Testis (tissue), 3 donors: ENCODE data around the gene TCEANC. TPM values are rescaled to one million over a fixed set of nuclear protein-coding genes. Genes with fewer than 3 reads are reported as not detected.
"Not testable (repeated sequence)": the region's sequence is repeated elsewhere in the genome, so short reads cannot be mapped to it uniquely, and the experiment has no call there.

Experiments
- DNase-seq: peaks from one replicate; pipeline ENCODE4 v3.0.0-alpha.2; 2019
- H3K27ac ChIP-seq, 2 donors: fragments of 200-600 bp; sonication (generic); one replicate each; pipeline ENCODE4 v1.5.1; 2019
- H3K27me3 ChIP-seq: fragments of 200-600 bp; sonication (generic); one replicate; pipeline ENCODE4 v1.5.1; 2019
- H3K36me3 ChIP-seq: fragments of 200-600 bp; sonication (generic); one replicate; pipeline ENCODE4 v1.5.1; 2017; ENCODE audit warnings: low read depth; ENCODE audit errors: missing control alignments
- H3K4me1 ChIP-seq: fragments of 200-600 bp; sonication (generic); one replicate; pipeline ENCODE4 v1.5.1; 2019
- H3K4me3 ChIP-seq, 2 donors: fragments of 200-600 bp; sonication (generic); one replicate each; pipeline ENCODE4 v1.5.1; 2017 to 2019
- H3K9me3 ChIP-seq: fragments of 200-600 bp; sonication (generic); one replicate; pipeline ENCODE4 v1.5.1; 2017
- POLR2A ChIP-seq: fragments of 450-650 bp; IDR thresholded peaks from one replicate; pipeline ENCODE4 v1.6.1; 2017; ENCODE audit warnings: antibody characterized with exemption, mild to moderate bottlenecking, moderate library complexity
- WGBS, 2 donors: methylation state at CpG; one replicate each; pipeline ENCODE4 v1.1.5; 2018; 5-methylcytosine and 5-hydroxymethylcytosine counted together
- intact Hi-C: fragments of 100-400 bp; cut with DNase I; formaldehyde crosslinking; loops from one replicate; pipeline ENCODE4 v1.15.1; 2023; ENCODE audit warnings: low total_unique reads
- polyA plus RNA-seq: library from polyadenylated mRNA; stranded (reverse); fragments of 350-450 nt; fragmentation: Illumina TruSeq; extraction: RNeasy Lipid Tissue Mini Kit (QIAGEN cat#74804); gene quantifications from one replicate; pipeline ENCODE4 v1.2.3, GENCODE V29; 2014; ENCODE audit warnings: low read depth, low replicate concordance; ENCODE audit not compliant: insufficient read depth
- total RNA-seq, 2 donors: library from RNA; depleted of rRNA; stranded (reverse); fragments of >200 nt; gene quantifications; one replicate each; pipeline ENCODE4 v1.2.3, GENCODE V29; 2016
- TF ChIP-seq, protein P1 (sequence below), 3 experiments: fragments of 450-650 bp in 2 of 3; fragments of 200-600 bp in 1 of 3; sonication (generic) in 1 of 3; IDR thresholded peaks; one replicate each; pipeline ENCODE4 v1.5.1; 2016 to 2019; ENCODE audit warnings: antibody characterized with exemption in 3 of 3, mild to moderate bottlenecking in 2 of 3, moderate library complexity in 1 of 3

Gene TCEANC
- total and polyA plus RNA-seq, 3 donors from 2014 or later, result 2.1 to 5.6 (median 4.8) TPM

DNA sequence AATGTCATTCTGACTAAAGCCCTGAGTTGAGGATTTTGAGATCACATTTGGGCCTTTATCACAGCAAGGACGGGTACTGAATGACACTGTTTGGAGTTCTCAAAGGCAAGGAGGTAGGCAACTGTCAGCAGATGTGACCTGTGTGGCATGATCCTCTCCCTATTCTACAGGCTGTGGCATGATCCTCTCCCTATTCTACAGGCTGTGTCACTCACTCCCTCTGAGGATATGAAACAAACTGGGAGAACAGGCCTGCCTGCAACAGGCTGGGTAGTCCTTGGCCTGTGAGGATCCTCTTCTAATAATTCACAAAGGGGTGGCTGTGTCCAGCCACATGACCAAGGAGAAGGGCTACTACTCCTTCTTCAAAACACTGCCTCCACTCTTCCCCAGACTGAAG, 14.9 kb upstream of the TCEANC start:
- Histone ChIP-seq H3K4me1 (no peaks in the 10 kb centered on the region), H3K9me3 (no peaks in the 10 kb centered on the region), H3K36me3 (no peaks in the 10 kb centered on the region), H3K27me3 (no peaks in the 10 kb centered on the region), H3K27ac (no peak overlapping the region), H3K4me3 (no peak overlapping the region)
- no peak for DNase-seq
- intact Hi-C loops, result no loop called here
- no peak for TF ChIP-seq POLR2A
- 74 to 80% methylated on average over 1 of the region's 1 CpG for WGBS, 2 donors

DNA sequence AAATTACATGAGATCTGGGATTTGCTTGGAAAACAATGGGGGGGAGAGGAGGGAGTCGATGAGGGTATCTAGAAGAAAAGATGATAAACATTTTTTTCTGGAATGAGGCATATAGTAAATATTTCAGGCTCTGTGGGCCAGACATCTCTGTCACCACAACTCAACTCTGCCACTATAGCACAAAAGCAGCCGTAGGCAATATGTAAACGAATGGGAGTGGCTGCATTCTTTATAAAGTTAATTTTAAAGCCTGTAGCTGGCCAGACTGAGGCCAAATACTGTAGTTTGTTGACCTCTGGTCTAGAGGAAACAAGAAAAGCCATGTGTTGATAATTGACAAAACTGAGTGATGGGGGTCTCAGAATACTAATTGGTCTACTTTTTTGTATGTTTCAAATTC, 14.1 kb upstream of the TCEANC start:
- Histone ChIP-seq H3K27me3 (no peaks in the 10 kb centered on the region), H3K36me3 (no peaks in the 10 kb centered on the region), H3K27ac (no peak overlapping the region), H3K4me3 (no peak overlapping the region), H3K4me1 (no peaks in the 10 kb centered on the region), H3K9me3 (no peaks in the 10 kb centered on the region)
- 79 to 81% methylated on average over 3 of the region's 3 CpGs for WGBS, 2 donors
- TF ChIP-seq, protein P1, sequence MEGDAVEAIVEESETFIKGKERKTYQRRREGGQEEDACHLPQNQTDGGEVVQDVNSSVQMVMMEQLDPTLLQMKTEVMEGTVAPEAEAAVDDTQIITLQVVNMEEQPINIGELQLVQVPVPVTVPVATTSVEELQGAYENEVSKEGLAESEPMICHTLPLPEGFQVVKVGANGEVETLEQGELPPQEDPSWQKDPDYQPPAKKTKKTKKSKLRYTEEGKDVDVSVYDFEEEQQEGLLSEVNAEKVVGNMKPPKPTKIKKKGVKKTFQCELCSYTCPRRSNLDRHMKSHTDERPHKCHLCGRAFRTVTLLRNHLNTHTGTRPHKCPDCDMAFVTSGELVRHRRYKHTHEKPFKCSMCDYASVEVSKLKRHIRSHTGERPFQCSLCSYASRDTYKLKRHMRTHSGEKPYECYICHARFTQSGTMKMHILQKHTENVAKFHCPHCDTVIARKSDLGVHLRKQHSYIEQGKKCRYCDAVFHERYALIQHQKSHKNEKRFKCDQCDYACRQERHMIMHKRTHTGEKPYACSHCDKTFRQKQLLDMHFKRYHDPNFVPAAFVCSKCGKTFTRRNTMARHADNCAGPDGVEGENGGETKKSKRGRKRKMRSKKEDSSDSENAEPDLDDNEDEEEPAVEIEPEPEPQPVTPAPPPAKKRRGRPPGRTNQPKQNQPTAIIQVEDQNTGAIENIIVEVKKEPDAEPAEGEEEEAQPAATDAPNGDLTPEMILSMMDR (IDR thresholded peaks at IDR 0.05), result no peak
- no peak for DNase-seq
- intact Hi-C loops, result no loop called here

- not testable (repeated sequence) for H3K4me3 ChIP-seq, DNase-seq, H3K9me3 ChIP-seq, H3K27me3 ChIP-seq, H3K27ac ChIP-seq, H3K4me1 ChIP-seq, H3K36me3 ChIP-seq
- 94 to 100% methylated on average over 2 to 3 of the region's 4 CpGs for WGBS, 2 donors
- intact Hi-C loops, result loop anchor here (10.0 kb wide), 1 partner anchor 127 kb away; no protein-coding TSS in a partner anchor
Measured at GRCh38 chrX:13641684-13642083, 11.3 kb upstream of the TCEANC start.

DNA sequence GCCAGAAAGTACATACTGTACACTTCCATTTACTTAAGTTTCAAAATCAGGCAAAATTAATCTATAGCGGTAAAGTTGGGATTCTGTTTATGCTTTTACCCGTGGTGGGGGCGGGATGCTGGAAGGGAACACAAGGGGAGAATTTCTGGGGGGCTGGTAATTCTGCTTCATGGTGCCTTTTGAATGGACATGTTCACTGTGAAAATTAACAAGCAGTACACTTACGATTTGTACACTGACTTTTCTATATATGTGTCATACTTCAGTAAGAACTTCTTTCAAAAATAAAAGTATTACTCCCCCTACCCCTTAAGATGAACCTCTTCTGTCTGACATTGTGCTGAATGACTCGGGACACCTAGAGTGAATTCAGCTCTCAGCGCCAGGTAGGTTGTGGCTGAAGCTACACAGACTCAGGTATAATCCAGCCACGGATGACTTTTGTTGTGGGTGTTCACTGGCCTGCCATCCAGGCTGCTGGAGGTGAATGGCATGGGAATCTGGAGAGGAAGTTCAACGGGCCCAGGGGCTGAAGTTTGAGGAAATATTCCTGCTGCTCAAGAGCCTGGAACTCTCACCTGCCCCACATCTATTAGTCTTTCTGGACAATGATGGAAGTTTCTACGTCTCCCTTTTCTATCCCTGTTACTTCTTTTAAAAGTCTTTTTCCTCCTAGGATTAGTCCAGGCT, 7.3 kb upstream of the TCEANC start:
- Histone ChIP-seq H3K9me3 (no peaks in the 10 kb centered on the region), H3K36me3 (no peaks in the 10 kb centered on the region), H3K4me1 (no peaks in the 10 kb centered on the region), H3K4me3 (no peak overlapping the region), H3K27me3 (no peaks in the 10 kb centered on the region), H3K27ac (no peak overlapping the region)
- intact Hi-C loops, result loop anchor here (10.0 kb wide), 1 partner anchor 131 kb away; no protein-coding TSS in a partner anchor
- WGBS, 2 donors, result 63 to 65% methylated on average over 8 to 9 of the region's 9 CpGs
- no peak for TF ChIP-seq POLR2A
- TF ChIP-seq, protein P1 (IDR thresholded peaks at IDR 0.05), result no peak
- no peak for DNase-seq

- peak; percentile 77 for DNase-seq
- intact Hi-C loops, result loop anchor here (10.0 kb wide), 1 partner anchor 131 kb away; no protein-coding TSS in a partner anchor
- Histone ChIP-seq H3K4me1 (no peaks in the 10 kb centered on the region), H3K27me3 (no peaks in the 10 kb centered on the region), H3K27ac (no peak overlapping the region), H3K4me3 (no peak overlapping the region), H3K36me3 (no peaks in the 10 kb centered on the region), H3K9me3 (no peaks in the 10 kb centered on the region)
- no peak for TF ChIP-seq POLR2A
- TF ChIP-seq, protein P1 (IDR thresholded peaks at IDR 0.05), result peak in 2 of 3 experiments; percentile 37 to 46
- 63 to 74% methylated on average over 3 of the region's 3 CpGs for WGBS, 2 donors
Measured at GRCh38 chrX:13646154-13646549, 6.8 kb upstream of the TCEANC start.

- Histone ChIP-seq H3K4me1 (no peaks in the 10 kb centered on the region), H3K36me3 (no peaks in the 10 kb centered on the region), H3K4me3 (no peak overlapping the region), H3K9me3 (no peaks in the 10 kb centered on the region), H3K27me3 (no peaks in the 10 kb centered on the region), H3K27ac (no peak overlapping the region)
- intact Hi-C loops, result loop anchor here (10.0 kb wide), 1 partner anchor 133 kb away; no protein-coding TSS in a partner anchor
- TF ChIP-seq, protein P1 (IDR thresholded peaks at IDR 0.05), result no peak
- no peak for TF ChIP-seq POLR2A
- WGBS, 2 donors, result 25 to 67% methylated on average over 5 to 8 of the region's 8 CpGs
- peak; percentile 69 for DNase-seq
Measured at GRCh38 chrX:13647709-13648212, 5.2 kb upstream of the TCEANC start.

DNA sequence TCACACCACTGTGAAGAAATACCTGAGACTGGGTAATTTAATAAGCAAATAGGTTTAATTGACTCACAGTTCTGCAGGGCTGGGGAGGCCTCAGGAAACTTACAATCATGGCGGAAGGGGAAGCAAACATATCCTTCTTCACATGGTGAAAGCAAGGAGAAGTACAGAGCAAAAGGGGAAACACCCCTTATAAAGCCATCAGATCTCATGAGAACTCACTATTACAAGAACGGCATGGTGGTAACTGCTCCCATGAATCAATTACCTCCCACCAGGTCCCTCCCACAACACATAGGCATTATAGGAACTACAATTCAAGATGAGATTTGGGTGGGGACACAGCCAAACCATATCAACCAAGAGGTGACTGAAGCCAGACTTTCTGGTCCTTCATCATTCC, 4.6 kb upstream of the TCEANC start:
- intact Hi-C loops, result loop anchor here (10.0 kb wide), 1 partner anchor 134 kb away; no protein-coding TSS in a partner anchor
- WGBS, 2 donors, result 86 to 100% methylated on average over 1 to 2 of the region's 2 CpGs
- H3K4me3 ChIP-seq, H3K27ac ChIP-seq, H3K27me3 ChIP-seq, DNase-seq, H3K4me1 ChIP-seq, H3K36me3 ChIP-seq, H3K9me3 ChIP-seq: not testable (repeated sequence)
